Measurements from ENCODE around the gene CX3CR1.

DNA sequence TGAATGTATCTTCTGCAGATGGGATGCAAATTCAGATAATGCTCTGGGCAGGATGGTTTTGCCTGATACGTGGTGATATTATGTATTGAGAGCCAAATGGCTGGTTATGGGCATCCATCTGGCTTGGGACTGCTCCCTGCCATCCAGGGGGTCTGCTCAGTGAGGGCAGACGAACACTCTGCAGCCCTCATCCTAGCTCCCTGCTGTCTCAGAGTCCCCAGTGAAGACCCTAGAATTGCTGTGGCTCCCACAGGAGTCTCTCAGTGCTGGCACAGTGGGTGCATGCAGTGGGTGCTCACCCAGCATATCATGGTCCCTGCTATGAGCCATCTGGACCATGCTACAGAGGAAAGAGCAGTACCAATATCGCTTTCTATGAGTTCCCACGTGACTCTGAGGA, 10.3 kb downstream of the CX3CR1 start:
- no peak for TF ChIP-seq POLR2A (IDR thresholded peaks at IDR 0.05)
- TF ChIP-seq, protein P1, sequence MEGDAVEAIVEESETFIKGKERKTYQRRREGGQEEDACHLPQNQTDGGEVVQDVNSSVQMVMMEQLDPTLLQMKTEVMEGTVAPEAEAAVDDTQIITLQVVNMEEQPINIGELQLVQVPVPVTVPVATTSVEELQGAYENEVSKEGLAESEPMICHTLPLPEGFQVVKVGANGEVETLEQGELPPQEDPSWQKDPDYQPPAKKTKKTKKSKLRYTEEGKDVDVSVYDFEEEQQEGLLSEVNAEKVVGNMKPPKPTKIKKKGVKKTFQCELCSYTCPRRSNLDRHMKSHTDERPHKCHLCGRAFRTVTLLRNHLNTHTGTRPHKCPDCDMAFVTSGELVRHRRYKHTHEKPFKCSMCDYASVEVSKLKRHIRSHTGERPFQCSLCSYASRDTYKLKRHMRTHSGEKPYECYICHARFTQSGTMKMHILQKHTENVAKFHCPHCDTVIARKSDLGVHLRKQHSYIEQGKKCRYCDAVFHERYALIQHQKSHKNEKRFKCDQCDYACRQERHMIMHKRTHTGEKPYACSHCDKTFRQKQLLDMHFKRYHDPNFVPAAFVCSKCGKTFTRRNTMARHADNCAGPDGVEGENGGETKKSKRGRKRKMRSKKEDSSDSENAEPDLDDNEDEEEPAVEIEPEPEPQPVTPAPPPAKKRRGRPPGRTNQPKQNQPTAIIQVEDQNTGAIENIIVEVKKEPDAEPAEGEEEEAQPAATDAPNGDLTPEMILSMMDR (IDR thresholded peaks at IDR 0.05) = no peak

Measured in Peyer's patch (tissue), 4 donors.